ENCODE results near the gene RAP1A.

Gene RAP1A

DNA sequence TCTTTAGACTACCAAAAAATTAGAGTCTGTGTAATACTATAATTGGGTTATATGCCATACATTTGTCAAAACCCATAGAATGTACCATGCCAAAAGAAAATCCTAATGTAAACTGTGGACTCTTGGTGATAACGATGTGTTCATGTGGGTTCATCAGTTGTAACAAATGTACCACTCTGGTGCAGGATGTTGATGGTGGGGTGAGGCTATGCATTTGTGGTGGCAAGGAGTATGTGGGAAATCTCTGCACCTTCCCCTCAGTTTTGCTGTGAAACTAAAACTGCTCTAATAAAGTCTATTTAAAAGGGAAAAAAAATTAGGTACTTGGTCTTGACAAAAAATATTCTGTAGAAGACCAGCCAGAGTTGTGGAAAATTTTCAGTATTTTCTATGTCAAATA is 76.2 kb downstream of the RAP1A start:
- no peaks in the 10 kb centered on the region for H3K27me3 ChIP-seq
- H3K36me3 ChIP-seq = peaks cover 10% of the 10 kb centered on the region
- no peak for TF ChIP-seq CTCF (IDR thresholded peaks at IDR 0.05; ENCODE audit: low read depth, low read length)
- no peaks in the 10 kb centered on the region for H3K9me3 ChIP-seq
- no peak for DNase-seq
- no peak overlapping the region for H3K4me3 ChIP-seq (ENCODE audit: low read depth, low read length)
- no peaks in the 10 kb centered on the region for H3K4me1 ChIP-seq

DNA sequence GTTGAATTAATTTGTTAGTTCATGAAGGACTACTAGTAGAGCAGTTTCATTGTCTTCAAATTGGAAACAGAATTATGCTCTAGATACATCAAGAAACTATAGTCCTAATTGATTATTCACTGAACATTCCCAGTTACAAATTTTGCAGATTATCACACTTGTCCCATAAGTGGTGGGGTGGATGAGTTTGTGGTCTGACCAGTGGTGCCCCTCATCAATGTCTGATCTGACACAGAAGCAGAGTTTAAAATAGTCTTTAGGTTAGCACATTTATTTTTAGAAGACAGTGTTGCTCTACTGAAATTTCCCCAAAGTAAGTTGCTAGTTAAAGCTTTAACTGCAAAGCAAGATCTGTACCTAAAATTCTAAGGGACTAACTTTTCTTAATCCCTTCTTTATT is 76.7 kb downstream of the RAP1A start:
- DNase-seq = no peak
- H3K9me3 ChIP-seq = no peaks in the 10 kb centered on the region
- TF ChIP-seq CTCF (IDR thresholded peaks at IDR 0.05; ENCODE audit: low read depth, low read length) = no peak
- H3K36me3 ChIP-seq = peaks cover 14% of the 10 kb centered on the region
- H3K4me1 ChIP-seq = no peaks in the 10 kb centered on the region
- H3K4me3 ChIP-seq (ENCODE audit: low read depth, low read length) = no peak overlapping the region
- no peaks in the 10 kb centered on the region for H3K27me3 ChIP-seq

- Histone ChIP-seq H3K36me3 (peaks cover 19% of the 10 kb centered on the region), H3K4me3 (ENCODE audit: low read depth, low read length) (no peak overlapping the region), H3K9me3 (no peaks in the 10 kb centered on the region), H3K27me3 (no peaks in the 10 kb centered on the region), H3K4me1 (no peaks in the 10 kb centered on the region)
- no peak for DNase-seq
- TF ChIP-seq CTCF (IDR thresholded peaks at IDR 0.05; ENCODE audit: low read depth, low read length) = no peak
Measured at GRCh38 chr1:111699268-111699667, 79.7 kb downstream of the RAP1A start.

DNA sequence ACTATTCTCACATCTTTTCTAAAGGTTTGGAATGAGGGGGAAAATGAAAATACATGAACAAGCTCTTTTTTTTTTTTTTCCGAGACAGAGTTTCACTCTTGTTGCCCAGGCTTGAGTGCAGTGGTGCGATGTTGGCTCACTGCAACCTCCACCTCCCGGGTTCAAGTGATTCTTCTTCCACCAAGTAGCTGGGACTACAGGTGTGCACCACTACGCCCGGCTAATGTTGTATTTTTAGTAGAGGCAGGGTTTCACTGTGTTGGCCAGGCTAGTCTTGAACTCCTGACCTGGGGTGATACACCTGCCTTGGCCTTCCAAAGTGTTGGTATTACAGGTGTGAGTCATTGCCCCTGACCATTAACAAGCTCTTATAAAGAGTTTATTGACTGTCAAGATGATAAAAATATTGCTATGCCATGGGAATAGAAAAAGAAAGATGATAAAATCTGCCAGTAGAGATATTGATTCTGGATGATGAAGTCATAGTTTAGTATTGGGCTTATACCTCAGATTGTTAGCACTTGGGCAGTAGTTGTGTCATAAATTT is 83.0 kb downstream of the RAP1A start:
- H3K9me3 ChIP-seq = no peaks in the 10 kb centered on the region
- DNase-seq = no peak
- H3K36me3 ChIP-seq = peaks cover 22% of the 10 kb centered on the region
- no peaks in the 10 kb centered on the region for H3K27me3 ChIP-seq
- TF ChIP-seq CTCF (IDR thresholded peaks at IDR 0.05; ENCODE audit: low read depth, low read length) = no peak
- no peak overlapping the region for H3K4me3 ChIP-seq (ENCODE audit: low read depth, low read length)
- H3K4me1 ChIP-seq = no peaks in the 10 kb centered on the region

DNA sequence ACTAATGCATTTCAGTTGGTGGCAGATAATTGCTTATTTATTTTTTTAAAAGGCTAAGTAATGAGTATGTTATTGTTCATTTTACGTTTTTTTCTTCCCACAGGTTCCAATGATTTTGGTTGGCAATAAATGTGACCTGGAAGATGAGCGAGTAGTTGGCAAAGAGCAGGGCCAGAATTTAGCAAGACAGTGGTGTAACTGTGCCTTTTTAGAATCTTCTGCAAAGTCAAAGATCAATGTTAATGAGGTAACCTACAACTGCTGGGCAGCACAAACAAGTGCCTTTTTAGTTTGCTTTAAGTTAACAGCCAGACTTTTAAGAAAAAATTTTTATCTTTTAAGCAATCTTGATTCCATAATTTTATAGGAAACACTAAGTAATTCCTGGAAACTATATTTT is 84.7 kb downstream of the RAP1A start:
- Histone ChIP-seq H3K27me3 (no peaks in the 10 kb centered on the region), H3K4me1 (no peaks in the 10 kb centered on the region), H3K36me3 (peaks cover 19% of the 10 kb centered on the region), H3K4me3 (ENCODE audit: low read depth, low read length) (no peak overlapping the region), H3K9me3 (no peaks in the 10 kb centered on the region)
- no peak for TF ChIP-seq CTCF (IDR thresholded peaks at IDR 0.05; ENCODE audit: low read depth, low read length)
- no peak for DNase-seq

GRCh38 chr1:111704776-111705175 is 85.2 kb downstream of the RAP1A start:
- H3K4me1 ChIP-seq = no peaks in the 10 kb centered on the region

More at GRCh38 chr1:111704776-111705175, 85.2 kb downstream of the RAP1A start:
- H3K4me3 ChIP-seq (ENCODE audit: low read depth, low read length) = no peak overlapping the region
- H3K9me3 ChIP-seq = no peaks in the 10 kb centered on the region
- no peak for DNase-seq
- TF ChIP-seq CTCF (IDR thresholded peaks at IDR 0.05; ENCODE audit: low read depth, low read length) = no peak
- H3K27me3 ChIP-seq = no peaks in the 10 kb centered on the region
- H3K36me3 ChIP-seq = peaks cover 19% of the 10 kb centered on the region

Data from BE2C (cell line).